DND-41 (cell line): ENCODE data around the gene EPHB4.

Source experiments
- ATAC-seq: fragments of 200-7000 bp; cut with Tn5 transposase; 3 replicates; pipeline ENCODE4 v1.9.1; 2021; ENCODE audit warnings: low read depth; ENCODE audit not compliant: insufficient read depth
- DNase-seq: peaks from one replicate; pipeline ENCODE4 v3.0.0-alpha.2; 2020
- H2AFZ ChIP-seq: 2 replicates; pipeline ENCODE4 v1.6.0; 2012; ENCODE audit warnings: low read depth, low read length
- H3K27ac ChIP-seq: 2 replicates; pipeline ENCODE4 v1.5.1; 2012; ENCODE audit warnings: low read length, inconsistent platforms
- H3K27me3 ChIP-seq: fragments of 200-600 bp; sonication (generic); 2 replicates; pipeline ENCODE4 v1.6.0; 2012; ENCODE audit warnings: low read length, mild to moderate bottlenecking, inconsistent platforms; ENCODE audit not compliant: insufficient read depth, poor library complexity
- H3K36me3 ChIP-seq: 2 replicates; pipeline ENCODE4 v1.5.1; 2012; ENCODE audit warnings: low read length, inconsistent platforms; ENCODE audit not compliant: insufficient read depth
- H3K4me1 ChIP-seq: 2 replicates; pipeline ENCODE4 v1.5.1; 2012; ENCODE audit warnings: mild to moderate bottlenecking, low read length; ENCODE audit not compliant: insufficient read depth
- H3K4me2 ChIP-seq: 2 replicates; pipeline ENCODE4 v1.6.0; 2012; ENCODE audit warnings: mild to moderate bottlenecking, moderate library complexity, low read length, inconsistent platforms; ENCODE audit not compliant: insufficient read depth
- H3K4me3 ChIP-seq, 2 experiments: fragments of 200-600 bp in 1 of 2; shearing (Covaris generic) in 1 of 2; 2 replicates each; pipeline ENCODE4 v1.5.1; 2012 to 2016; ENCODE audit warnings: inconsistent platforms in 2 of 2, low read length in 2 of 2, mild to moderate bottlenecking in 2 of 2, low read depth in 1 of 2, moderate library complexity in 1 of 2
- H3K79me2 ChIP-seq: 2 replicates; pipeline ENCODE4 v1.6.0; 2012; ENCODE audit warnings: low read length, inconsistent platforms; ENCODE audit not compliant: insufficient read depth
- H3K9ac ChIP-seq: 2 replicates; pipeline ENCODE4 v1.6.0; 2012; ENCODE audit warnings: low read depth, mild to moderate bottlenecking, inconsistent platforms, low read length, moderate library complexity
- H3K9me3 ChIP-seq: 2 replicates; pipeline ENCODE4 v1.5.1; 2012; ENCODE audit warnings: low read length, moderate library complexity, mild to moderate bottlenecking, inconsistent platforms; ENCODE audit not compliant: insufficient read depth, severe bottlenecking
- H4K20me1 ChIP-seq: 2 replicates; pipeline ENCODE4 v1.6.0; 2012; ENCODE audit warnings: low read length; ENCODE audit not compliant: insufficient read depth
- CTCF ChIP-seq: IDR thresholded peaks from 2 replicates; pipeline ENCODE4 v1.5.1; 2012; ENCODE audit warnings: borderline replicate concordance, low read length, moderate library complexity, mild to moderate bottlenecking; ENCODE audit not compliant: poor library complexity, severe bottlenecking; ENCODE audit errors: extremely low read depth
- EZH2 ChIP-seq: IDR thresholded peaks from 3 replicates; pipeline ENCODE4 v1.6.1; 2012; ENCODE audit warnings: borderline replicate concordance, low read depth, mild to moderate bottlenecking, moderate library complexity, low read length, inconsistent platforms; ENCODE audit not compliant: severe bottlenecking

EPHB4 gene

GRCh38 chr7:100759357-100760171 is 67.8 kb downstream of the EPHB4 start:
- TF ChIP-seq CTCF, result no peak
- TF ChIP-seq EZH2, result no peak
- ATAC-seq, result no peak
- Histone ChIP-seq H3K27me3 (peaks cover 3% of the 10 kb centered on the region), H2AFZ (no peak overlapping the region), H3K36me3 (no peaks in the 10 kb centered on the region), H3K9me3 (no peaks in the 10 kb centered on the region), H3K4me3 (no peak overlapping the region), H4K20me1 (no peaks in the 10 kb centered on the region), H3K27ac (no peak overlapping the region), H3K4me1 (no peaks in the 10 kb centered on the region), H3K4me2 (no peak overlapping the region), H3K9ac (no peak overlapping the region), H3K79me2 (no peaks in the 10 kb centered on the region)
- DNase-seq, result no peak

- DNase-seq, result no peak
- no peak overlapping the region for H2AFZ ChIP-seq
- no peak overlapping the region for H3K27ac ChIP-seq
- ATAC-seq, result no peak
- H3K4me2 ChIP-seq, result no peak overlapping the region
- H4K20me1 ChIP-seq, result no peaks in the 10 kb centered on the region
- no peaks in the 10 kb centered on the region for H3K79me2 ChIP-seq
- H3K4me3 ChIP-seq, result no peak overlapping the region
- TF ChIP-seq EZH2 (no peak), CTCF (no peak)
- no peaks in the 10 kb centered on the region for H3K9me3 ChIP-seq
- no peak overlapping the region for H3K9ac ChIP-seq
- no peaks in the 10 kb centered on the region for H3K4me1 ChIP-seq
- H3K36me3 ChIP-seq, result no peaks in the 10 kb centered on the region
- H3K27me3 ChIP-seq, result peaks cover 9% of the 10 kb centered on the region
These were observed 73.6 kb downstream of the EPHB4 start for GRCh38 chr7:100753750-100754149.

GRCh38 chr7:100752994-100753393 is 74.3 kb downstream of the EPHB4 start:
- ATAC-seq, result 0 out of 3 replicates have a peak, but pooled peaks have one; percentile 17
- H3K4me2 ChIP-seq, result no peak overlapping the region
- TF ChIP-seq EZH2, result no peak
- TF ChIP-seq CTCF, result no peak
- H3K27me3 ChIP-seq, result peaks cover 9% of the 10 kb centered on the region
- no peaks in the 10 kb centered on the region for H3K4me1 ChIP-seq
- H3K27ac ChIP-seq, result no peak overlapping the region
- no peak overlapping the region for H2AFZ ChIP-seq
- H3K9me3 ChIP-seq, result no peaks in the 10 kb centered on the region
- H3K9ac ChIP-seq, result no peak overlapping the region
- no peaks in the 10 kb centered on the region for H4K20me1 ChIP-seq
- H3K36me3 ChIP-seq, result no peaks in the 10 kb centered on the region
- no peak overlapping the region for H3K4me3 ChIP-seq
- H3K79me2 ChIP-seq, result no peaks in the 10 kb centered on the region
- DNase-seq, result no peak
